ENCODE measurements around the gene LY6G6F.

Gene LY6G6F

GRCh38 chr6:31681135-31681671 is 25.5 kb upstream of the LY6G6F start:
- Histone ChIP-seq H3K4me3 (ENCODE audit: low read depth, low read length) (peak overlapping the region; percentile 60), H3K36me3 (ENCODE audit: control insufficient read depth, insufficient read depth, low read length) (peaks cover 1% of the 10 kb centered on the region), H3K4me1 (ENCODE audit: control insufficient read depth, insufficient read depth, low read length) (peaks cover 8% of the 10 kb centered on the region), H3K9me3 (ENCODE audit: control insufficient read depth, insufficient read depth, low read depth, low read length) (no peaks in the 10 kb centered on the region), H3K27ac (ENCODE audit: low read depth, low read length) (no peak overlapping the region), H3K27me3 (ENCODE audit: control insufficient read depth, insufficient read depth, low read length) (peaks cover 17% of the 10 kb centered on the region), H3K9ac (ENCODE audit: low read length) (peak overlapping the region; percentile 28)

- Histone ChIP-seq H3K27ac (ENCODE audit: low read depth, low read length) (no peak overlapping the region), H3K4me1 (ENCODE audit: control insufficient read depth, insufficient read depth, low read length) (peaks cover 8% of the 10 kb centered on the region), H3K9me3 (ENCODE audit: control insufficient read depth, insufficient read depth, low read depth, low read length) (no peaks in the 10 kb centered on the region), H3K36me3 (ENCODE audit: control insufficient read depth, insufficient read depth, low read length) (peaks cover 25% of the 10 kb centered on the region), H3K4me3 (ENCODE audit: low read depth, low read length) (peak overlapping the region; percentile 56), H3K9ac (ENCODE audit: low read length) (no peak overlapping the region), H3K27me3 (ENCODE audit: control insufficient read depth, insufficient read depth, low read length) (peaks cover 17% of the 10 kb centered on the region)
Observed at GRCh38 chr6:31683591-31683990, 23.1 kb upstream of the LY6G6F start.

GRCh38 chr6:31686483-31686882 is 20.2 kb upstream of the LY6G6F start:
- no peak overlapping the region for H3K27ac ChIP-seq (ENCODE audit: low read depth, low read length)
- no peak overlapping the region for H3K4me3 ChIP-seq (ENCODE audit: low read depth, low read length)
- H3K27me3 ChIP-seq (ENCODE audit: control insufficient read depth, insufficient read depth, low read length) = peaks cover 10% of the 10 kb centered on the region
- H3K4me1 ChIP-seq (ENCODE audit: control insufficient read depth, insufficient read depth, low read length) = peaks cover 12% of the 10 kb centered on the region
- peaks cover 48% of the 10 kb centered on the region for H3K36me3 ChIP-seq (ENCODE audit: control insufficient read depth, insufficient read depth, low read length)
- H3K9me3 ChIP-seq (ENCODE audit: control insufficient read depth, insufficient read depth, low read depth, low read length) = no peaks in the 10 kb centered on the region
- H3K9ac ChIP-seq (ENCODE audit: low read length) = no peak overlapping the region

- peaks cover 12% of the 10 kb centered on the region for H3K4me1 ChIP-seq (ENCODE audit: control insufficient read depth, insufficient read depth, low read length)
- peaks cover 1% of the 10 kb centered on the region; the same call in 1 of the 2 replicates for H3K27me3 ChIP-seq (ENCODE audit: control insufficient read depth, insufficient read depth, low read length)
- no peak overlapping the region for H3K4me3 ChIP-seq (ENCODE audit: low read depth, low read length)
- no peak overlapping the region for H3K27ac ChIP-seq (ENCODE audit: low read depth, low read length)
- H3K9me3 ChIP-seq (ENCODE audit: control insufficient read depth, insufficient read depth, low read depth, low read length) = no peaks in the 10 kb centered on the region
- peaks cover 54% of the 10 kb centered on the region for H3K36me3 ChIP-seq (ENCODE audit: control insufficient read depth, insufficient read depth, low read length)
- no peak overlapping the region for H3K9ac ChIP-seq (ENCODE audit: low read length)
Observed at GRCh38 chr6:31687321-31687720, 19.3 kb upstream of the LY6G6F start.

- Histone ChIP-seq H3K4me1 (ENCODE audit: control insufficient read depth, insufficient read depth, low read length) (peaks cover 12% of the 10 kb centered on the region), H3K27ac (ENCODE audit: low read depth, low read length) (no peak overlapping the region), H3K27me3 (ENCODE audit: control insufficient read depth, insufficient read depth, low read length) (no peaks in the 10 kb centered on the region), H3K9me3 (ENCODE audit: control insufficient read depth, insufficient read depth, low read depth, low read length) (no peaks in the 10 kb centered on the region), H3K9ac (ENCODE audit: low read length) (no peak overlapping the region), H3K36me3 (ENCODE audit: control insufficient read depth, insufficient read depth, low read length) (peaks cover 60% of the 10 kb centered on the region), H3K4me3 (ENCODE audit: low read depth, low read length) (no peak overlapping the region)
Observed at GRCh38 chr6:31687860-31688693, 18.6 kb upstream of the LY6G6F start.

GRCh38 chr6:31689249-31690110 is 17.2 kb upstream of the LY6G6F start:
- Histone ChIP-seq H3K4me3 (ENCODE audit: low read depth, low read length) (no peak overlapping the region), H3K27me3 (ENCODE audit: control insufficient read depth, insufficient read depth, low read length) (no peaks in the 10 kb centered on the region), H3K4me1 (ENCODE audit: control insufficient read depth, insufficient read depth, low read length) (peaks cover 7% of the 10 kb centered on the region; the same call in 1 of the 2 replicates), H3K27ac (ENCODE audit: low read depth, low read length) (no peak overlapping the region), H3K9ac (ENCODE audit: low read length) (no peak overlapping the region), H3K9me3 (ENCODE audit: control insufficient read depth, insufficient read depth, low read depth, low read length) (no peaks in the 10 kb centered on the region), H3K36me3 (ENCODE audit: control insufficient read depth, insufficient read depth, low read length) (peaks cover 69% of the 10 kb centered on the region)

GRCh38 chr6:31690231-31691077 is 16.2 kb upstream of the LY6G6F start:
- Histone ChIP-seq H3K4me1 (ENCODE audit: control insufficient read depth, insufficient read depth, low read length) (peaks cover 7% of the 10 kb centered on the region; the same call in 1 of the 2 replicates), H3K9ac (ENCODE audit: low read length) (no peak overlapping the region), H3K36me3 (ENCODE audit: control insufficient read depth, insufficient read depth, low read length) (peaks cover 76% of the 10 kb centered on the region)

GRCh38 chr6:31691078-31691463 is 15.6 kb upstream of the LY6G6F start:
- peaks cover 76% of the 10 kb centered on the region for H3K36me3 ChIP-seq (ENCODE audit: control insufficient read depth, insufficient read depth, low read length)

More at GRCh38 chr6:31690231-31691077, 16.2 kb upstream of the LY6G6F start:
- Histone ChIP-seq H3K27me3 (ENCODE audit: control insufficient read depth, insufficient read depth, low read length) (no peaks in the 10 kb centered on the region), H3K27ac (ENCODE audit: low read depth, low read length) (no peak overlapping the region), H3K4me3 (ENCODE audit: low read depth, low read length) (no peak overlapping the region; the same call in 1 of the 2 replicates), H3K9me3 (ENCODE audit: control insufficient read depth, insufficient read depth, low read depth, low read length) (no peaks in the 10 kb centered on the region)

GRCh38 chr6:31691564-31692108 is 15.0 kb upstream of the LY6G6F start:
- no peaks in the 10 kb centered on the region for H3K27me3 ChIP-seq (ENCODE audit: control insufficient read depth, insufficient read depth, low read length)
- H3K9ac ChIP-seq (ENCODE audit: low read length) = no peak overlapping the region
- H3K36me3 ChIP-seq (ENCODE audit: control insufficient read depth, insufficient read depth, low read length) = peaks cover 72% of the 10 kb centered on the region
- H3K27ac ChIP-seq (ENCODE audit: low read depth, low read length) = no peak overlapping the region
- no peak overlapping the region for H3K4me3 ChIP-seq (ENCODE audit: low read depth, low read length)
- H3K9me3 ChIP-seq (ENCODE audit: control insufficient read depth, insufficient read depth, low read depth, low read length) = no peaks in the 10 kb centered on the region
- H3K4me1 ChIP-seq (ENCODE audit: control insufficient read depth, insufficient read depth, low read length) = peaks cover 7% of the 10 kb centered on the region; the same call in 1 of the 2 replicates

More at GRCh38 chr6:31691078-31691463, 15.6 kb upstream of the LY6G6F start:
- H3K27me3 ChIP-seq (ENCODE audit: control insufficient read depth, insufficient read depth, low read length) = no peaks in the 10 kb centered on the region
- no peak overlapping the region for H3K4me3 ChIP-seq (ENCODE audit: low read depth, low read length)
- peaks cover 7% of the 10 kb centered on the region; the same call in 1 of the 2 replicates for H3K4me1 ChIP-seq (ENCODE audit: control insufficient read depth, insufficient read depth, low read length)
- H3K27ac ChIP-seq (ENCODE audit: low read depth, low read length) = no peak overlapping the region
- no peaks in the 10 kb centered on the region for H3K9me3 ChIP-seq (ENCODE audit: control insufficient read depth, insufficient read depth, low read depth, low read length)
- H3K9ac ChIP-seq (ENCODE audit: low read length) = no peak overlapping the region

- Histone ChIP-seq H3K36me3 (ENCODE audit: control insufficient read depth, insufficient read depth, low read length) (peaks cover 72% of the 10 kb centered on the region), H3K27me3 (ENCODE audit: control insufficient read depth, insufficient read depth, low read length) (no peaks in the 10 kb centered on the region), H3K4me1 (ENCODE audit: control insufficient read depth, insufficient read depth, low read length) (peaks cover 7% of the 10 kb centered on the region; the same call in 1 of the 2 replicates), H3K4me3 (ENCODE audit: low read depth, low read length) (no peak overlapping the region), H3K27ac (ENCODE audit: low read depth, low read length) (no peak overlapping the region), H3K9me3 (ENCODE audit: control insufficient read depth, insufficient read depth, low read depth, low read length) (no peaks in the 10 kb centered on the region), H3K9ac (ENCODE audit: low read length) (no peak overlapping the region)
Observed at GRCh38 chr6:31692353-31692752, 14.3 kb upstream of the LY6G6F start.

Data from HUES6 (cell line).